Adrenal gland (tissue), 5 donors: ENCODE data around the gene ANGEL1.

Experiments
- CTCF ChIP-seq, 6 experiments: fragments of 450-650 bp in 4 of 6; fragments of 200-600 bp in 2 of 6; sonication (generic) in 1 of 6; IDR thresholded peaks; 1 replicate in 5 of 6; 2 replicates in 1 of 6; pipeline versions ENCODE4 v1.5.1 to v1.8.0; 2016 to 2021; ENCODE audit warnings: antibody characterized with exemption in 6 of 6, mild to moderate bottlenecking in 2 of 6, moderate library complexity in 1 of 6
- POLR2A ChIP-seq, 2 donors: fragments of 450-650 bp; IDR thresholded peaks; one replicate each; pipeline ENCODE4 v1.6.1; 2017; ENCODE audit warnings: antibody characterized with exemption in 2 of 2, mild to moderate bottlenecking in 2 of 2, moderate library complexity in 1 of 2
- donor health status: DM: no; HTN: no; CAD: no.

DNA sequence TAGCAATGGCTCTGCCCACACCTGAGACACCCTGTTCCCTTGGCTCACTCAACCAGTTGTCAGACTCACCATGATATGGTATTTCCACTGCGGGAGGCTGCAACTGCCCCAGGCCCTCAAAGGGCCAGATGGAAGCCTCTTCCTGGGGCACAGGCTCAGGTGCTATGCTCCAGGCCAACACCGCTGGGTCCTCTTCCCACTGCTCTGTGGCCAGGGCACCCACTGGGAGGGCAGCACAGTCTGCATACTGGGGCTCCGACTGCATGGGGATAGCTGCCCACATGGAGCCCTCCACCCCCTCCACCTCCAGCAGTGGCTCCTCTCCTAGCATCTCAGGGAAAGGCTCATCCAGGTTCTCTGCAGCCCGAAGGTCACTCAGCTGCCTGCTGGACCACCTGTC lies 3.7 kb downstream of the ANGEL1 start:
- no peak for TF ChIP-seq CTCF (IDR thresholded peaks at IDR 0.05)
- TF ChIP-seq POLR2A (IDR thresholded peaks at IDR 0.05), result no peak
